PC-9 (cell line): ENCODE measurements around the gene PCYT2. TPM values are rescaled to one million over a fixed set of nuclear protein-coding genes. Genes with fewer than 3 reads are reported as not detected.
A peak's percentile ranks its signal among the peaks of the same experiment; 100 is the strongest.

Source experiments
- BruUV-seq: library from RNA; stranded (reverse); fragments of 400-500 nt; replicated peaks from 2 replicates; lab custom pipeline; 2021; lab: Mats Ljungman, UMichigan
- CTCF ChIA-PET: fragments of 300-600 bp; sonication (Branson Sonifier 250); formaldehyde crosslinking; loops from one replicate; lab custom pipeline; 2022; ENCODE audit warnings: antibody characterized with exemption; lab: Charles Lee
- POLR2A ChIA-PET: fragments of 300-600 bp; sonication (Branson Sonifier 250); formaldehyde crosslinking; loops from one replicate; lab custom pipeline; 2022; ENCODE audit warnings: antibody characterized with exemption; ENCODE audit not compliant: unreplicated experiment; lab: Charles Lee
- DNase-seq, 2 experiments: peaks; one replicate each; pipeline versions ENCODE4 v3.0.0 to v3.0.0-alpha.2; 2015 to 2022; ENCODE audit warnings: mixed read lengths in 1 of 2
- H2AFZ ChIP-seq: fragments of 200-600 bp; sonication (generic); 2 replicates; pipeline ENCODE4 v1.8.1; 2017; ENCODE audit warnings: antibody characterized with exemption
- H3F3A ChIP-seq: fragments of 200-600 bp; sonication (generic); 2 replicates; pipeline ENCODE4 v1.8.1; 2017; ENCODE audit warnings: antibody characterized with exemption, mild to moderate bottlenecking, low read depth; ENCODE audit not compliant: insufficient read depth
- H3K27ac ChIP-seq: fragments of 200-600 bp; sonication (generic); 2 replicates; pipeline ENCODE4 v1.6.1; 2016; ENCODE audit warnings: mixed run types
- H3K27me3 ChIP-seq: fragments of 200-600 bp; sonication (generic); 2 replicates; pipeline ENCODE4 v1.6.1; 2016; ENCODE audit warnings: low read depth, mixed run types; ENCODE audit not compliant: insufficient read depth
- H3K36me3 ChIP-seq: fragments of 200-600 bp; sonication (generic); 2 replicates; pipeline ENCODE4 v1.6.1; 2016; ENCODE audit warnings: low read depth, mixed run types
- H3K4me1 ChIP-seq: fragments of 200-600 bp; sonication (generic); replicated peaks from 2 replicates; pipeline ENCODE4 v1.6.1; 2016; ENCODE audit warnings: mixed run types; ENCODE audit not compliant: insufficient read depth
- H3K4me2 ChIP-seq: fragments of 200-600 bp; sonication (generic); 2 replicates; pipeline ENCODE4 v1.6.1; 2017; ENCODE audit warnings: mixed run types
- H3K4me3 ChIP-seq: fragments of 200-600 bp; sonication (generic); 2 replicates; pipeline ENCODE4 v1.6.1; 2016; ENCODE audit warnings: mixed run types
- H3K79me2 ChIP-seq: fragments of 200-600 bp; sonication (generic); 2 replicates; pipeline ENCODE4 v1.6.1; 2017; ENCODE audit warnings: low read depth, mixed run types
- H3K9me2 ChIP-seq: fragments of 200-600 bp; sonication (generic); 2 replicates; pipeline ENCODE4 v1.8.1; 2017; ENCODE audit warnings: mild to moderate bottlenecking; ENCODE audit not compliant: insufficient read depth
- H3K9me3 ChIP-seq: fragments of 200-600 bp; sonication (generic); 2 replicates; pipeline ENCODE4 v1.8.1; 2016; ENCODE audit warnings: low read depth; ENCODE audit not compliant: insufficient read depth
- H4K20me1 ChIP-seq: fragments of 200-600 bp; sonication (generic); 2 replicates; pipeline ENCODE4 v1.8.1; 2017; ENCODE audit not compliant: insufficient read depth
- EZH2 ChIP-seq: fragments of 200-600 bp; sonication (generic); IDR thresholded peaks from 2 replicates; pipeline ENCODE4 v1.8.0; 2017; ENCODE audit warnings: antibody characterized with exemption, low read depth
- intact Hi-C: fragments of 100-400 bp; cut with micrococcal nuclease; formaldehyde crosslinking; loops from one replicate; pipeline ENCODE4 v1.10.0; 2022; ENCODE audit not compliant: unreplicated experiment
- total RNA-seq: library from RNA; stranded (reverse); gene quantifications from 2 replicates; pipeline ENCODE4 v1.2.3, GENCODE V29; 2021
- TF ChIP-seq, protein P1 (sequence below): fragments of 200-600 bp; sonication (generic); conservative IDR thresholded peaks from 2 replicates; pipeline ENCODE4 v1.6.1; 2017; ENCODE audit warnings: mixed run types, antibody characterized with exemption, mild to moderate bottlenecking, moderate library complexity

The PCYT2 gene
- total RNA-seq, 1 experiment from 2014 or later, result 82.2 TPM

DNA sequence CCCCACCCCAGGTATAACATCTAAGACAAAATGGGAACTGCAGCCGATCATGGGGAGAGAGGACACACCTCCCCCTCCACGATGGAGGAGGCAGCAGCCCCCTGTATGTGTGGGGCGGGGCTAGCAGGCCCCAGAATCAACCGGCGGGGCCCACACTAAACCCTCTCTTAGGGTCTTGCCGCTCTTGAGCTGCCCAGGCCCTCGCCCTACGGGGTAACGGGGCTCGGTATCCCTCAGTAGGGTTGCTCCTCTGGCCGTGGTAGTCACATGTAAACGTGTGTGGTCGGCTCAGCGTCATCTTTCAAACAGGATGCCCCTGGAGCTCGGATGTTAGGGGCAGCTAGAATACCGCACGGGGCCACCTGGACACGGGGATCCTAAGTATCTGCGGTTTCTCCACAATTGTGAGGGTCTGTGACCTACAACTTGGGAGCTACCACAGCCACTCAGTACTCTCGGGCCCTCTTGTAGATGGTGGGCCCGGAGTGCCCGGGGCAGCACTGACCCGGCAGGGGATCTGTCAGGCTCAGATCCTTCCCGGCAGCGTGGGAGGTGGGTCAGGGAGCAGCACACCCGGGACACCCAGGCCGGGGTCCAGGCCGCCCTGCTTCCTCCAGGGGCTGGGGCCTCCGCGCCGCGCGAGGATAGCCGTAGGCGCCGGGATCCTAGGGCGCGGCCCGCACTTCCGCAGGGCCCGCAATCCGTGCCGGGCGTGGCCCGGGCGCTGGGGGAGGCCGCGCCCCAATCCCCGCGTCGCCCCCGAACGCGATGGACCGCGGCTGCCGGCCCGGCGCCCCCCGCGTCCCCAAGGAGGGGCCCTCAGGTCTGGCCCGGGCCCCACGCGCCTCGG is 40.8 kb downstream of the PCYT2 start:
- 0 out of 2 replicates have a peak, but pooled peaks cover 14% of the 10 kb centered on the region for H3K4me1 ChIP-seq
- peaks cover 29% of the 10 kb centered on the region for H3K79me2 ChIP-seq
- BruUV-seq, result no TSS peak

DNA sequence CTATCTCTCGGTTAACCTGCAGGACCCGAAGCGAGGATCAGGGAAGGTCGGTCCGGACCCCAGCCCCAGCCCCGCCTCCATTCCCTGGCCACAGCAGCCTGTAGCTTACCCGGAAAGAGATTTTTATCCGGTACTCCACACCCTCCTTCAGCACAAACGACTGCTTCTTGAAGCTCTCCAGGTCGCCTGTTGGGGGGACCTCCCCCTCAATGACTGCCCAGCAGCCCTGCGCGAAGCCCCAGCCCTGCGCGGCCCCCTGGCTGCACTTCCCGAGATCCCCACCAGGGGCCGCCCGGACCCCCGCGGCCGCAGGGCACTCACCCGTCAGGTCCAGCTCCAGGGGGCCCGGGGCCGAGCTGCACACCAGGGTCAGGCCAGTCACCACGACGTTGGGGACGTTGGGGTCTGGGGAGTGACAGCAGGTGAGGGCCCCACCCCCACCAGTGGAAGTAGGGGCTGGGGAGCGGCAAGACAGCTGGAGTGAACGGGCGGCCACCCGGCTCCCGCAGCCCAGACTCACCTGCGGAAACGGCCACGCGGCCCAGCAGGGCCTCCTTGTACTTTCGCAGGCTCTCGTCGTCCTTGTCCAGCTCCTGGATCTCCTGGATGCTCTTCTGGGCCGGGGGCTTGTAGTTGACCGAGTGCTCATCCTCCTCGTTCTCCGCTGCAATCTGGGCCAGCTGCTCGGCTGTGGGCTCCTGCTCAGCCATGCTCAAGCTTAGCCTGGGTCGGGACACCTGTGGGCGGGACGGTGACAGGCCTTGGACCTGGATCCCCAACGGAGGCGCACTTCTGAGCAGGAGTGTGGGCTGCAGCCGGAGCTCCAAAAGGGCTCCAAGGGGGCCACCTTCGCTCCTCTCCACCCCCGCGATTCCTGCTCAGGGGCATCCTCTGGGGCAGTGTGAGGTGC is 41.7 kb downstream of the PCYT2 start:
- peaks cover 28% of the 10 kb centered on the region for H4K20me1 ChIP-seq
- H3K27ac ChIP-seq, result peak overlapping the region; percentile 59; the same call in 1 of the 2 replicates
- peaks cover 33% of the 10 kb centered on the region for H3K79me2 ChIP-seq
- no peaks in the 10 kb centered on the region for H3K27me3 ChIP-seq
- H3K36me3 ChIP-seq, result no peaks in the 10 kb centered on the region
- no peak for TF ChIP-seq EZH2
- TF ChIP-seq, protein P1, sequence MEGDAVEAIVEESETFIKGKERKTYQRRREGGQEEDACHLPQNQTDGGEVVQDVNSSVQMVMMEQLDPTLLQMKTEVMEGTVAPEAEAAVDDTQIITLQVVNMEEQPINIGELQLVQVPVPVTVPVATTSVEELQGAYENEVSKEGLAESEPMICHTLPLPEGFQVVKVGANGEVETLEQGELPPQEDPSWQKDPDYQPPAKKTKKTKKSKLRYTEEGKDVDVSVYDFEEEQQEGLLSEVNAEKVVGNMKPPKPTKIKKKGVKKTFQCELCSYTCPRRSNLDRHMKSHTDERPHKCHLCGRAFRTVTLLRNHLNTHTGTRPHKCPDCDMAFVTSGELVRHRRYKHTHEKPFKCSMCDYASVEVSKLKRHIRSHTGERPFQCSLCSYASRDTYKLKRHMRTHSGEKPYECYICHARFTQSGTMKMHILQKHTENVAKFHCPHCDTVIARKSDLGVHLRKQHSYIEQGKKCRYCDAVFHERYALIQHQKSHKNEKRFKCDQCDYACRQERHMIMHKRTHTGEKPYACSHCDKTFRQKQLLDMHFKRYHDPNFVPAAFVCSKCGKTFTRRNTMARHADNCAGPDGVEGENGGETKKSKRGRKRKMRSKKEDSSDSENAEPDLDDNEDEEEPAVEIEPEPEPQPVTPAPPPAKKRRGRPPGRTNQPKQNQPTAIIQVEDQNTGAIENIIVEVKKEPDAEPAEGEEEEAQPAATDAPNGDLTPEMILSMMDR, result peak; percentile 69
- H3F3A ChIP-seq, result peaks cover 70% of the 10 kb centered on the region
- ChIA-PET POLR2A (interaction anchor here (0.6 to 1.2 kb wide), 2 partner anchors 8 to 14 kb away, joined by 3 to 12 read pairs; no protein-coding TSS in a partner anchor), CTCF (interaction anchor here (0.6 to 0.8 kb wide), 2 partner anchors 54 to 60 kb away, joined by 3 to 4 read pairs; no protein-coding TSS in a partner anchor)
- H3K9me3 ChIP-seq, result no peaks in the 10 kb centered on the region
- intact Hi-C loops, result loop anchor here (2.0 to 5.0 kb wide), 2 partner anchors 58 to 153 kb away; partner anchors contain the start of genes CENPX, LRRC45 and MAFG
- H3K4me3 ChIP-seq, result peak overlapping the region; percentile 67
- no peak overlapping the region for H2AFZ ChIP-seq
- H3K4me2 ChIP-seq, result peak overlapping the region; percentile 80
- peak in 1 of 2 experiments; percentile 58 for DNase-seq
- H3K9me2 ChIP-seq, result no peaks in the 10 kb centered on the region
- BruUV-seq, result no TSS peak
- H3K4me1 ChIP-seq, result 0 out of 2 replicates have a peak, but pooled peaks cover 14% of the 10 kb centered on the region

More for the DNA sequence above, 40.8 kb downstream of the PCYT2 start:
- Histone ChIP-seq H4K20me1 (peaks cover 19% of the 10 kb centered on the region), H3K4me2 (peak overlapping the region; percentile 80), H3K27me3 (no peaks in the 10 kb centered on the region), H3K4me3 (peak overlapping the region; percentile 67), H3K9me2 (no peaks in the 10 kb centered on the region), H3K27ac (peak overlapping the region; percentile 59), H2AFZ (no peak overlapping the region), H3K9me3 (no peaks in the 10 kb centered on the region), H3K36me3 (no peaks in the 10 kb centered on the region), H3F3A (peaks cover 65% of the 10 kb centered on the region)
- DNase-seq, result peak in 1 of 2 experiments; percentile 46
- ChIA-PET CTCF (interaction anchor here (0.8 kb wide), 1 partner anchor 59 kb away, joined by 3 read pairs; no protein-coding TSS in a partner anchor), POLR2A (interaction anchor here (0.5 to 0.6 kb wide), 2 partner anchors 14 to 510 kb away, joined by 11 to 12 read pairs; no protein-coding TSS in a partner anchor)
- TF ChIP-seq, protein P1, result no peak
- TF ChIP-seq EZH2, result no peak
- intact Hi-C loops, result loop anchor here (2.0 kb wide), 1 partner anchor 152 kb away; the partner anchor contains the start of genes CENPX and LRRC45
